ENCODE results near the gene INO80D.
"Not testable (repeated sequence)": the region's sequence is repeated elsewhere in the genome, so short reads cannot be mapped to it uniquely, and the experiment has no call there.

DNA sequence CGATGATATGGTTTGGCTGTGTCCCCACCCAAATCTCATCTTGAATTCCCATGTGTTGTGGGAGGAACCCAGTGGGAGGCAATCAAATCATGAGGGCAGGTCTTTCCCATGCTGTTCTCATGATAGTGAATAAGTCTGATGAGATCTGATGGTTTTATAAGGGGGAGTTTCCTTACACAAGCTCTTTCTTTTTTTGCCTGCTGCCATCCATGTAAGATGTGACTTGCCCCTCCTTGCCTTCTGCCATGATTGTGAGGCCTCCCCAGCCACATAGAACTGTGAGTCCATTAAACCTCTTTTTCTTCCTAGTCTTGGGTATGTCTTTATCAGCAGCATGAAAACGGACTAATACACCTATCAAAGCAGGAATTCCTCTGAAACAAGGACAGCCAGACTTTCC lies 107.2 kb downstream of the INO80D start:
- not testable (repeated sequence) for TF ChIP-seq CREB1 (CRISPR knock-in tag; IDR thresholded peaks at IDR 0.05; ENCODE audit: low read depth); EZH2 (IDR thresholded peaks at IDR 0.05; ENCODE audit: low read depth, unreplicated experiment); POLR2AphosphoS5 (IDR thresholded peaks at IDR 0.05; ENCODE audit: low read depth); EZH2phosphoT487 (IDR thresholded peaks at IDR 0.05; ENCODE audit: unreplicated experiment); ZNF114 (CRISPR knock-in tag; IDR thresholded peaks at IDR 0.05); STAT1 (IDR thresholded peaks at IDR 0.05; ENCODE audit: unreplicated experiment); JUNB (IDR thresholded peaks at IDR 0.05; ENCODE audit: unreplicated experiment); NANOG (IDR thresholded peaks at IDR 0.05; ENCODE audit: borderline replicate concordance); ZNF331 (CRISPR knock-in tag; IDR thresholded peaks at IDR 0.05; ENCODE audit: low read depth)
- TF ChIP-seq, protein P1, sequence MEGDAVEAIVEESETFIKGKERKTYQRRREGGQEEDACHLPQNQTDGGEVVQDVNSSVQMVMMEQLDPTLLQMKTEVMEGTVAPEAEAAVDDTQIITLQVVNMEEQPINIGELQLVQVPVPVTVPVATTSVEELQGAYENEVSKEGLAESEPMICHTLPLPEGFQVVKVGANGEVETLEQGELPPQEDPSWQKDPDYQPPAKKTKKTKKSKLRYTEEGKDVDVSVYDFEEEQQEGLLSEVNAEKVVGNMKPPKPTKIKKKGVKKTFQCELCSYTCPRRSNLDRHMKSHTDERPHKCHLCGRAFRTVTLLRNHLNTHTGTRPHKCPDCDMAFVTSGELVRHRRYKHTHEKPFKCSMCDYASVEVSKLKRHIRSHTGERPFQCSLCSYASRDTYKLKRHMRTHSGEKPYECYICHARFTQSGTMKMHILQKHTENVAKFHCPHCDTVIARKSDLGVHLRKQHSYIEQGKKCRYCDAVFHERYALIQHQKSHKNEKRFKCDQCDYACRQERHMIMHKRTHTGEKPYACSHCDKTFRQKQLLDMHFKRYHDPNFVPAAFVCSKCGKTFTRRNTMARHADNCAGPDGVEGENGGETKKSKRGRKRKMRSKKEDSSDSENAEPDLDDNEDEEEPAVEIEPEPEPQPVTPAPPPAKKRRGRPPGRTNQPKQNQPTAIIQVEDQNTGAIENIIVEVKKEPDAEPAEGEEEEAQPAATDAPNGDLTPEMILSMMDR (conservative IDR thresholded peaks at IDR 0.05; ENCODE audit: low read depth in 2 of 2), result not testable (repeated sequence)
- TF ChIP-seq, protein P2, sequence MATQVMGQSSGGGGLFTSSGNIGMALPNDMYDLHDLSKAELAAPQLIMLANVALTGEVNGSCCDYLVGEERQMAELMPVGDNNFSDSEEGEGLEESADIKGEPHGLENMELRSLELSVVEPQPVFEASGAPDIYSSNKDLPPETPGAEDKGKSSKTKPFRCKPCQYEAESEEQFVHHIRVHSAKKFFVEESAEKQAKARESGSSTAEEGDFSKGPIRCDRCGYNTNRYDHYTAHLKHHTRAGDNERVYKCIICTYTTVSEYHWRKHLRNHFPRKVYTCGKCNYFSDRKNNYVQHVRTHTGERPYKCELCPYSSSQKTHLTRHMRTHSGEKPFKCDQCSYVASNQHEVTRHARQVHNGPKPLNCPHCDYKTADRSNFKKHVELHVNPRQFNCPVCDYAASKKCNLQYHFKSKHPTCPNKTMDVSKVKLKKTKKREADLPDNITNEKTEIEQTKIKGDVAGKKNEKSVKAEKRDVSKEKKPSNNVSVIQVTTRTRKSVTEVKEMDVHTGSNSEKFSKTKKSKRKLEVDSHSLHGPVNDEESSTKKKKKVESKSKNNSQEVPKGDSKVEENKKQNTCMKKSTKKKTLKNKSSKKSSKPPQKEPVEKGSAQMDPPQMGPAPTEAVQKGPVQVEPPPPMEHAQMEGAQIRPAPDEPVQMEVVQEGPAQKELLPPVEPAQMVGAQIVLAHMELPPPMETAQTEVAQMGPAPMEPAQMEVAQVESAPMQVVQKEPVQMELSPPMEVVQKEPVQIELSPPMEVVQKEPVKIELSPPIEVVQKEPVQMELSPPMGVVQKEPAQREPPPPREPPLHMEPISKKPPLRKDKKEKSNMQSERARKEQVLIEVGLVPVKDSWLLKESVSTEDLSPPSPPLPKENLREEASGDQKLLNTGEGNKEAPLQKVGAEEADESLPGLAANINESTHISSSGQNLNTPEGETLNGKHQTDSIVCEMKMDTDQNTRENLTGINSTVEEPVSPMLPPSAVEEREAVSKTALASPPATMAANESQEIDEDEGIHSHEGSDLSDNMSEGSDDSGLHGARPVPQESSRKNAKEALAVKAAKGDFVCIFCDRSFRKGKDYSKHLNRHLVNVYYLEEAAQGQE (IDR thresholded peaks at IDR 0.05; ENCODE audit: unreplicated experiment), result not testable (repeated sequence)
- TF ChIP-seq, protein P3, sequence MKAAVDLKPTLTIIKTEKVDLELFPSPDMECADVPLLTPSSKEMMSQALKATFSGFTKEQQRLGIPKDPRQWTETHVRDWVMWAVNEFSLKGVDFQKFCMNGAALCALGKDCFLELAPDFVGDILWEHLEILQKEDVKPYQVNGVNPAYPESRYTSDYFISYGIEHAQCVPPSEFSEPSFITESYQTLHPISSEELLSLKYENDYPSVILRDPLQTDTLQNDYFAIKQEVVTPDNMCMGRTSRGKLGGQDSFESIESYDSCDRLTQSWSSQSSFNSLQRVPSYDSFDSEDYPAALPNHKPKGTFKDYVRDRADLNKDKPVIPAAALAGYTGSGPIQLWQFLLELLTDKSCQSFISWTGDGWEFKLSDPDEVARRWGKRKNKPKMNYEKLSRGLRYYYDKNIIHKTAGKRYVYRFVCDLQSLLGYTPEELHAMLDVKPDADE (IDR thresholded peaks at IDR 0.05), result not testable (repeated sequence)
- TF ChIP-seq, protein P4, sequence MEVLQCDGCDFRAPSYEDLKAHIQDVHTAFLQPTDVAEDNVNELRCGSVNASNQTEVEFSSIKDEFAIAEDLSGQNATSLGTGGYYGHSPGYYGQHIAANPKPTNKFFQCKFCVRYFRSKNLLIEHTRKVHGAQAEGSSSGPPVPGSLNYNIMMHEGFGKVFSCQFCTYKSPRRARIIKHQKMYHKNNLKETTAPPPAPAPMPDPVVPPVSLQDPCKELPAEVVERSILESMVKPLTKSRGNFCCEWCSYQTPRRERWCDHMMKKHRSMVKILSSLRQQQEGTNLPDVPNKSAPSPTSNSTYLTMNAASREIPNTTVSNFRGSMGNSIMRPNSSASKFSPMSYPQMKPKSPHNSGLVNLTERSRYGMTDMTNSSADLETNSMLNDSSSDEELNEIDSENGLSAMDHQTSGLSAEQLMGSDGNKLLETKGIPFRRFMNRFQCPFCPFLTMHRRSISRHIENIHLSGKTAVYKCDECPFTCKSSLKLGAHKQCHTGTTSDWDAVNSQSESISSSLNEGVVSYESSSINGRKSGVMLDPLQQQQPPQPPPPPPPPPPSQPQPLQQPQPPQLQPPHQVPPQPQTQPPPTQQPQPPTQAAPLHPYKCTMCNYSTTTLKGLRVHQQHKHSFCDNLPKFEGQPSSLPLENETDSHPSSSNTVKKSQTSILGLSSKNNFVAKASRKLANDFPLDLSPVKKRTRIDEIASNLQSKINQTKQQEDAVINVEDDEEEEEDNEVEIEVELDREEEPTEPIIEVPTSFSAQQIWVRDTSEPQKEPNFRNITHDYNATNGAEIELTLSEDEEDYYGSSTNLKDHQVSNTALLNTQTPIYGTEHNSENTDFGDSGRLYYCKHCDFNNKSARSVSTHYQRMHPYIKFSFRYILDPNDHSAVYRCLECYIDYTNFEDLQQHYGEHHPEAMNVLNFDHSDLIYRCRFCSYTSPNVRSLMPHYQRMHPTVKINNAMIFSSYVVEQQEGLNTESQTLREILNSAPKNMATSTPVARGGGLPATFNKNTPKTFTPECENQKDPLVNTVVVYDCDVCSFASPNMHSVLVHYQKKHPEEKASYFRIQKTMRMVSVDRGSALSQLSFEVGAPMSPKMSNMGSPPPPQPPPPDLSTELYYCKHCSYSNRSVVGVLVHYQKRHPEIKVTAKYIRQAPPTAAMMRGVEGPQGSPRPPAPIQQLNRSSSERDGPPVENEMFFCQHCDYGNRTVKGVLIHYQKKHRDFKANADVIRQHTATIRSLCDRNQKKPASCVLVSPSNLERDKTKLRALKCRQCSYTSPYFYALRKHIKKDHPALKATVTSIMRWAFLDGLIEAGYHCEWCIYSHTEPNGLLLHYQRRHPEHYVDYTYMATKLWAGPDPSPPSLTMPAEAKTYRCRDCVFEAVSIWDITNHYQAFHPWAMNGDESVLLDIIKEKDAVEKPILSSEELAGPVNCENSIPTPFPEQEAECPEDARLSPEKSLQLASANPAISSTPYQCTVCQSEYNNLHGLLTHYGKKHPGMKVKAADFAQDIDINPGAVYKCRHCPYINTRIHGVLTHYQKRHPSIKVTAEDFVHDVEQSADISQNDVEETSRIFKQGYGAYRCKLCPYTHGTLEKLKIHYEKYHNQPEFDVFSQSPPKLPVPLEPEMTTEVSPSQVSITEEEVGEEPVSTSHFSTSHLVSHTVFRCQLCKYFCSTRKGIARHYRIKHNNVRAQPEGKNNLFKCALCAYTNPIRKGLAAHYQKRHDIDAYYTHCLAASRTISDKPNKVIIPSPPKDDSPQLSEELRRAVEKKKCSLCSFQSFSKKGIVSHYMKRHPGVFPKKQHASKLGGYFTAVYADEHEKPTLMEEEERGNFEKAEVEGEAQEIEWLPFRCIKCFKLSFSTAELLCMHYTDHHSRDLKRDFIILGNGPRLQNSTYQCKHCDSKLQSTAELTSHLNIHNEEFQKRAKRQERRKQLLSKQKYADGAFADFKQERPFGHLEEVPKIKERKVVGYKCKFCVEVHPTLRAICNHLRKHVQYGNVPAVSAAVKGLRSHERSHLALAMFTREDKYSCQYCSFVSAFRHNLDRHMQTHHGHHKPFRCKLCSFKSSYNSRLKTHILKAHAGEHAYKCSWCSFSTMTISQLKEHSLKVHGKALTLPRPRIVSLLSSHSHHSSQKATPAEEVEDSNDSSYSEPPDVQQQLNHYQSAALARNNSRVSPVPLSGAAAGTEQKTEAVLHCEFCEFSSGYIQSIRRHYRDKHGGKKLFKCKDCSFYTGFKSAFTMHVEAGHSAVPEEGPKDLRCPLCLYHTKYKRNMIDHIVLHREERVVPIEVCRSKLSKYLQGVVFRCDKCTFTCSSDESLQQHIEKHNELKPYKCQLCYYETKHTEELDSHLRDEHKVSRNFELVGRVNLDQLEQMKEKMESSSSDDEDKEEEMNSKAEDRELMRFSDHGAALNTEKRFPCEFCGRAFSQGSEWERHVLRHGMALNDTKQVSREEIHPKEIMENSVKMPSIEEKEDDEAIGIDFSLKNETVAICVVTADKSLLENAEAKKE (CRISPR knock-in tag; IDR thresholded peaks at IDR 0.05), result not testable (repeated sequence)

All from GM23338 (cell line).